Fibroblast of lung (primary cell): ENCODE results near the gene CEP250. TPM values are rescaled to one million over a fixed set of nuclear protein-coding genes. Genes with fewer than 3 reads are reported as not detected.

Source experiments
- DNase-seq, 2 donors: peaks; one replicate each; pipeline versions ENCODE4 v3.0.0 to v3.0.0-alpha.2; 2010; ENCODE audit warnings: low read depth in 2 of 2
- H2AFZ ChIP-seq: 2 replicates; pipeline ENCODE4 v1.5.1; 2012; ENCODE audit warnings: low read length, control low read depth, inconsistent platforms
- H3K27ac ChIP-seq: 2 replicates; pipeline ENCODE4 v1.5.1; 2011; ENCODE audit warnings: low read length, control low read depth; ENCODE audit not compliant: insufficient read depth
- H3K27me3 ChIP-seq: 2 replicates; pipeline ENCODE4 v1.5.1; 2011; ENCODE audit warnings: mild to moderate bottlenecking, low read length; ENCODE audit not compliant: control insufficient read depth, insufficient read depth
- H3K36me3 ChIP-seq: 2 replicates; pipeline ENCODE4 v1.5.1; 2011; ENCODE audit warnings: low read length; ENCODE audit not compliant: control insufficient read depth, insufficient read depth
- H3K4me1 ChIP-seq: 2 replicates; pipeline ENCODE4 v1.5.1; 2011; ENCODE audit warnings: low read length; ENCODE audit not compliant: control insufficient read depth, insufficient read depth; ENCODE audit errors: extremely low read depth
- H3K4me2 ChIP-seq: 2 replicates; pipeline ENCODE4 v1.5.1; 2011; ENCODE audit warnings: low read length, control low read depth; ENCODE audit not compliant: insufficient read depth; ENCODE audit errors: extremely low read depth
- H3K4me3 ChIP-seq, 4 experiments: fragments of 200-600 bp in 1 of 4; sonication (generic) in 1 of 4; replicated peaks in 1 of 4; 2 replicates each; pipeline ENCODE4 v1.5.1; 2011 to 2016; ENCODE audit warnings: low read length in 4 of 4, low read depth in 3 of 4, mild to moderate bottlenecking in 3 of 4, control low read depth in 2 of 4, inconsistent platforms in 1 of 4, mixed read lengths in 1 of 4; ENCODE audit not compliant: insufficient read depth in 1 of 4; ENCODE audit errors: control extremely low read depth in 1 of 4
- H3K79me2 ChIP-seq: 2 replicates; pipeline ENCODE4 v1.5.1; 2012; ENCODE audit warnings: mild to moderate bottlenecking, low read length, inconsistent platforms; ENCODE audit not compliant: control insufficient read depth, insufficient read depth
- H3K9ac ChIP-seq: 2 replicates; pipeline ENCODE4 v1.5.1; 2011; ENCODE audit warnings: mild to moderate bottlenecking, low read length, control low read depth; ENCODE audit not compliant: insufficient read depth
- H3K9me3 ChIP-seq: 2 replicates; pipeline ENCODE4 v1.5.1; 2012; ENCODE audit warnings: low read depth, low read length; ENCODE audit not compliant: control insufficient read depth, insufficient read depth
- H4K20me1 ChIP-seq: 2 replicates; pipeline ENCODE4 v1.5.1; 2011; ENCODE audit warnings: low read length; ENCODE audit not compliant: control insufficient read depth, insufficient read depth; ENCODE audit errors: extremely low read depth
- CTCF ChIP-seq, 2 donors: IDR thresholded peaks in 1 of 2; conservative IDR thresholded peaks in 1 of 2; 1 replicate in 1 of 2; 2 replicates in 1 of 2; pipeline ENCODE4 v1.5.1; 2011 to 2012; ENCODE audit warnings: low read length in 2 of 2, control low read depth in 1 of 2, inconsistent platforms in 1 of 2, low read depth in 1 of 2, mild to moderate bottlenecking in 1 of 2
- EZH2 ChIP-seq: IDR thresholded peaks from 2 replicates; pipeline ENCODE4 v1.5.1; 2012; ENCODE audit warnings: low read length, control low read depth, mild to moderate bottlenecking; ENCODE audit errors: missing control alignments
- polyA plus RNA-seq, 2 donors: library from polyadenylated mRNA; depleted of rRNA in 1 of 2; stranded (reverse) in 1 of 2; unstranded in 1 of 2; fragments of >200 nt; gene quantifications; 2 replicates each; pipeline ENCODE4 v1.2.1, GENCODE V29; 2011 to 2012; ENCODE audit warnings: missing spikeins in 1 of 2
- total RNA-seq: library from RNA; depleted of rRNA; stranded (reverse); fragments of >200 nt; gene quantifications from 2 replicates; pipeline ENCODE4 v1.2.1, GENCODE V29; 2014

Gene CEP250
- total and polyA plus RNA-seq, 2 donors (not counting 1 experiment from before 2014, with no cell fraction given), result 11.3 to 45.9 TPM

GRCh38 chr20:35563834-35564233 lies 108.4 kb downstream of the CEP250 start:
- no peaks in the 10 kb centered on the region for H4K20me1 ChIP-seq
- DNase-seq, result no peak
- H3K36me3 ChIP-seq, result no peaks in the 10 kb centered on the region
- H3K79me2 ChIP-seq, result no peaks in the 10 kb centered on the region
- no peak overlapping the region for H3K4me2 ChIP-seq
- no peak overlapping the region for H2AFZ ChIP-seq
- H3K27me3 ChIP-seq, result no peaks in the 10 kb centered on the region
- H3K9me3 ChIP-seq, result no peaks in the 10 kb centered on the region
- peaks cover 4% of the 10 kb centered on the region for H3K4me1 ChIP-seq
- no peak overlapping the region for H3K4me3 ChIP-seq
- TF ChIP-seq EZH2 (no peak), CTCF (conservative IDR thresholded peaks at IDR 0.05 in 1 of 2, IDR thresholded peaks at IDR 0.05 in 1 of 2; ENCODE audit: low read depth in 1 of 2, low read length in 2 of 2) (no peak)
- no peak overlapping the region for H3K27ac ChIP-seq
- H3K9ac ChIP-seq, result no peak overlapping the region

- no peak overlapping the region for H3K4me2 ChIP-seq
- H3K36me3 ChIP-seq, result no peaks in the 10 kb centered on the region
- no peaks in the 10 kb centered on the region for H3K79me2 ChIP-seq
- H4K20me1 ChIP-seq, result no peaks in the 10 kb centered on the region
- no peak overlapping the region for H3K4me3 ChIP-seq
- DNase-seq, result no peak
- no peak overlapping the region for H3K27ac ChIP-seq
- TF ChIP-seq EZH2 (no peak), CTCF (conservative IDR thresholded peaks at IDR 0.05 in 1 of 2, IDR thresholded peaks at IDR 0.05 in 1 of 2; ENCODE audit: low read depth in 1 of 2, low read length in 2 of 2) (no peak)
- no peak overlapping the region for H3K9ac ChIP-seq
- no peak overlapping the region for H2AFZ ChIP-seq
- peaks cover 4% of the 10 kb centered on the region for H3K4me1 ChIP-seq
- no peaks in the 10 kb centered on the region for H3K9me3 ChIP-seq
- no peaks in the 10 kb centered on the region for H3K27me3 ChIP-seq
Measured at GRCh38 chr20:35564905-35565304, 109.5 kb downstream of the CEP250 start.

GRCh38 chr20:35568645-35569044 lies 113.2 kb downstream of the CEP250 start:
- TF ChIP-seq CTCF (conservative IDR thresholded peaks at IDR 0.05 in 1 of 2, IDR thresholded peaks at IDR 0.05 in 1 of 2; ENCODE audit: low read depth in 1 of 2, low read length in 2 of 2) (no peak), EZH2 (no peak)
- H2AFZ ChIP-seq, result no peak overlapping the region
- no peaks in the 10 kb centered on the region for H3K4me1 ChIP-seq
- H3K79me2 ChIP-seq, result no peaks in the 10 kb centered on the region
- H3K9me3 ChIP-seq, result no peaks in the 10 kb centered on the region
- H3K9ac ChIP-seq, result no peak overlapping the region
- no peak overlapping the region for H3K27ac ChIP-seq
- DNase-seq, result no peak
- H3K36me3 ChIP-seq, result no peaks in the 10 kb centered on the region
- H4K20me1 ChIP-seq, result no peaks in the 10 kb centered on the region
- no peak overlapping the region for H3K4me3 ChIP-seq
- no peaks in the 10 kb centered on the region for H3K27me3 ChIP-seq
- no peak overlapping the region for H3K4me2 ChIP-seq

Other genes with a start within 250 kb of the CEP250 start
- under 0.01 and 0.17 TPM in 2 replicates for gene MMP24, start 228.9 kb upstream of the CEP250 start, total RNA-seq
- 0.21 and 0.49 TPM in 2 replicates for gene MMP24, start 228.9 kb upstream of the CEP250 start, polyA plus RNA-seq
- 24.4 and 30.1 TPM in 2 replicates for gene MMP24OS, start 177.5 kb upstream of the CEP250 start, total RNA-seq
- gene MMP24OS, start 177.5 kb upstream of the CEP250 start, polyA plus RNA-seq, result 40.4 and 44.1 TPM in 2 replicates
- 111 and 117 TPM in 2 replicates for gene EIF6, start 170.8 kb upstream of the CEP250 start, total RNA-seq
- gene EIF6, start 170.8 kb upstream of the CEP250 start, polyA plus RNA-seq, result 156 and 187 TPM in 2 replicates
- not detected in 2 replicates for gene FAM83C, start 163.2 kb upstream of the CEP250 start, total RNA-seq
- 0.02 TPM in 1 of 2 replicates, not detected in the other for gene FAM83C, start 163.2 kb upstream of the CEP250 start, polyA plus RNA-seq
- 31.3 and 41.1 TPM in 2 replicates for gene UQCC1, start 43.6 kb upstream of the CEP250 start, total RNA-seq
- gene UQCC1, start 43.6 kb upstream of the CEP250 start, polyA plus RNA-seq, result 31.1 and 36.5 TPM in 2 replicates
- gene GDF5, start 17.4 kb upstream of the CEP250 start, total RNA-seq, result 50.1 and 91.3 TPM in 2 replicates
- 30.6 and 54.5 TPM in 2 replicates for gene GDF5, start 17.4 kb upstream of the CEP250 start, polyA plus RNA-seq
- gene C20orf173, start 74.1 kb downstream of the CEP250 start, total RNA-seq, result not detected in 2 replicates
- gene C20orf173, start 74.1 kb downstream of the CEP250 start, polyA plus RNA-seq, result not detected in 2 replicates
- gene ERGIC3, start 86.5 kb downstream of the CEP250 start, total RNA-seq, result 355 and 455 TPM in 2 replicates
- gene ERGIC3, start 86.5 kb downstream of the CEP250 start, polyA plus RNA-seq, result 335 and 398 TPM in 2 replicates
- gene SPAG4, start 160.2 kb downstream of the CEP250 start, total RNA-seq, result 6.6 and 8.5 TPM in 2 replicates
- gene SPAG4, start 160.2 kb downstream of the CEP250 start, polyA plus RNA-seq, result 2.6 and 4.3 TPM in 2 replicates
- gene CPNE1, start 209.3 kb downstream of the CEP250 start, total RNA-seq, result 88.8 and 101 TPM in 2 replicates
- 128 and 146 TPM in 2 replicates for gene CPNE1, start 209.3 kb downstream of the CEP250 start, polyA plus RNA-seq
- 29.9 and 31.8 TPM in 2 replicates for gene RBM12, start 209.3 kb downstream of the CEP250 start, total RNA-seq
- gene RBM12, start 209.3 kb downstream of the CEP250 start, polyA plus RNA-seq, result 109 and 126 TPM in 2 replicates
- gene NFS1, start 243.8 kb downstream of the CEP250 start, total RNA-seq, result 31.7 and 36.5 TPM in 2 replicates
- gene NFS1, start 243.8 kb downstream of the CEP250 start, polyA plus RNA-seq, result 34.7 and 37.7 TPM in 2 replicates
- 118 and 239 TPM in 2 replicates for gene ROMO1, start 243.8 kb downstream of the CEP250 start, total RNA-seq
- 205 and 222 TPM in 2 replicates for gene ROMO1, start 243.8 kb downstream of the CEP250 start, polyA plus RNA-seq